ENCODE measurements around the gene CACNA2D1.
"Not testable (repeated sequence)": the region's sequence is repeated elsewhere in the genome, so short reads cannot be mapped to it uniquely, and the experiment has no call there.

CACNA2D1 gene

GRCh38 chr7:82433507-82433906 is 10.1 kb downstream of the CACNA2D1 start:
- DNase-seq: no peak

DNA sequence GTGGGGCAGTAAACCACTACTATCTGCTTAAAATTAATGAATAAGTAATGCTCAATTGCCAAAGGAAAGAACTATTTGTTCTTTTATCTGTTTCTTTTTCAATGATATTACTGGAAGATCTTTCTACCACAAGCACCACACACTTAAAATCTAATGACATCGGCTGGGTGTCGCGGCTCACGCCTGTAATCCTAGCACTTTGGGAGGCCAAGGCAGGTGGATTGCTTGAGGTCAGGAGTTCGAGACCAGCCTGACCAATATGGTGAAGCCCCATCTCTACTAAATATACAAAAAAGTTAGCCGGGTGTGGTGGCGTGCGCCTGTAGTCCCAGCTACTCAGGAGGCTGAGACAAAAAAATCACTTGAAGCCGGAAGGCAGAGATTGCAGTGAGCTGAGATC is 10.8 kb downstream of the CACNA2D1 start:
- DNase-seq: not testable (repeated sequence)

DNA sequence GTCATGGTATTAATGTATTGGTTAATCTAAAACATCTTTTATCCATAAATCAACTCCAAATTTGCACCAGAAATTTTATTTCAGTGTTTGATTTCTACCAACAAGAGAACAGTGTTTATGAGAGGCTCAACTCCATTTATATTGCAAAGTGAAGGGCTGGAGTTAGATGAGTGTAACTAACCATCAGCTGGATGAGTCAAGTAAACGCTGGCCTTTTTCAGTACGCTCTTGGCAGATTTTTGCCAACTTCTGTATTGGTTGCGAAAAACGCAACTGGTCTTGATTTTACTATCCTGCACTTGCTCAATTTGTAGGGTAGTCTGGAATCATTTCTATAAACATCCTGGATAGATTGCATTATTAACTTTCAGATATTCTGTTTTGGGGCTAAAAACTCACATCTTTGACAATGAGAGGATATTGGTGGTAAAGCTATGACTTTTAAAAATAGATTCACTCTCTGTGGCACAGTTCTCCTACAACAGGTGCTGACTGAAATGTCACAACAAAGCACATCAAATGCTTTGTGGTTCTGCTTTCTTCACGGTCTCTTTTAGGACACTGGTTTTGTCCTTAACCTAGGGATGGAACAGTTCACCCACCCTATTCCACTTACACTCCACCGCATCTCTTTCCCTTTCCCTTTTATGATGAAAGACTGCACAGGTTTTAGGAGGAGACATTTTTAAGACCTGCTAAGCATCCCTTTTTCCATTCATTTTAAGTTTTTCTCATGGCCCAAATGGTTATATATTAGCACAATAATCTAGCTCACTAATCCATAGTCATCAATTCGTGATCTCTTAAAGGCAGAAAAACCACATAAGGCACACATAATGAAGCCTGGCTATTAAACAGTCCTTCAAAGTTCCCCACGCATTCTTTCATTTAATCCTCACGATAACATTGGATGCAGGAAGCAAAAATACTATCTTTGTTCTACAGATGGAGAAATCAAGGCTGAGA is 12.8 kb downstream of the CACNA2D1 start:
- no peak for DNase-seq

DNA sequence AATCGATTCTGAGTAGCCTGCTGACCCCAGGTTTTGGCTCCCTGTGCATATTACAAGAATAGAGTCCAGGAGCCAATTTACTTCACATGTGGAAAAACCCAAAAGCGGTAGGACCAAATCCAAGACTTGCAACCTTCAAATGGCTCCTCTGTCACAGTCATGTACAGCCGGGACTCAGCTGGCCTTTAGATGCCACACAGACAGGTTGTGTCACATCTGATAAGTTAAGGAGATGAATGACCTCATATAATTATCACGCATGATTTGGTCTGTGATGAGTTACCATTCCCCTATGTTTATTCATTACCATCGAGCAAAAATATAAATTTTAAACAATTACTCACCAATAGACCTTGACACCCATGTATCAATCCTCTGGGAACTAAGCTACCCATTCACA is 14.2 kb downstream of the CACNA2D1 start:
- no peak for DNase-seq

- DNase-seq: no peak
Measured at GRCh38 chr7:82428186-82428961, 15.2 kb downstream of the CACNA2D1 start.

GRCh38 chr7:82423446-82423845 is 20.1 kb downstream of the CACNA2D1 start:
- no peak for DNase-seq

DNA sequence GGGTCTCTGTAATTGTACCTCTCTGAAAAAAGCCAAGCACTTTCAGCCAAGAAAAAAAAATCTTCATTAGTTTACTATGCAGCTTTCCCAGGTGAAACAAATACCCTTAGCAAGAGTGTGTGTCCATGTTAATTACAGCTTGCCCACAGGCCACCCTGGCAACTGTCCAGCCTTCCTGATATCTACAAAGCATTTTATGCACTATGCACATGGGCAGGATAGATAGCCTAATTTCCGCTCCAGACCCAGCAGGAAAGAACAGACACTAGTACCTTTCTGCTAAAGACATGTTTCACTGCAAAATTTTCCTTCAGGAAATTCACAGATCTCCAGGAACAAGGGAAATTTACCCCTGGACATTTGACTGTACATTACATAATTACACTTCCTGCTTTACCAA is 24.4 kb downstream of the CACNA2D1 start:
- DNase-seq: no peak

GRCh38 chr7:82417898-82418297 is 25.7 kb downstream of the CACNA2D1 start:
- no peak for DNase-seq

DNA sequence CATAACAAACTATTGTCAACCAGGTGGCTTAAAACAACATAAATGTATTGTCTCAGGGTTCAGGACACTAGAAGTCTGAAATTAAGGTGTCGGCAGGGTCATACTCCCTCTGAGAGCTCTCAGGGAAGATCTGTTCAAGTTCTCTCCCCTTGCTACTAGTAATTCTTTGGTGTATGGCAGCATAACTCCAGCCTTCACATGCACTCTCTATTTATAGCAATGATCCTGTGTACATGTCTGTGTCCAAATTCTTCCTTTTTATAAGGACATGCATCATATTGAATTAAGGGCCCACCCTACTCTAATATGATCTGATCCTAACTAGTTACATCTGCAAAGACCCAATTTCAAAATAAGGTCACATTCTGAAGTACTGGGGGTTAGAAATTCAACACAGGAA is 27.2 kb downstream of the CACNA2D1 start:
- DNase-seq: no peak

GRCh38 chr7:82414389-82414788 is 29.2 kb downstream of the CACNA2D1 start:
- DNase-seq: no peak

GRCh38 chr7:82413237-82413636 is 30.3 kb downstream of the CACNA2D1 start:
- no peak for DNase-seq

DNA sequence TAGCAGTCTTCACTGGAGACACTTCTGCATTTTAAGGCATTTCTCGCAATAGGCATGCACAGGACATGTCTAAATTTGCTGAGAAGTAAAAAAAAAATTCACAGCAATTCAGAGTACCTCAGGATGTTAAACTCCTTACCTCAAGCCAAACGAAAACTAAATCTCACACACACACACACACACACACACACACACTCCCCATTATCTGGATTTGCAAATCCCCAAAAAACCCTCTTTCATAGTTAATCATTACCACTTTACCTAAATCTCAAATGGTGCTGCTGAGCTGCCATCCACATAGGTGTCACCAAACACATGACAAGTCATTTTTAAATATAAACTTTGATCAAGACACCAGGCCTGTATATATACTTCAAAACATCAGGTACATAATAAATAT is 31.8 kb downstream of the CACNA2D1 start:
- no peak for DNase-seq

DNA sequence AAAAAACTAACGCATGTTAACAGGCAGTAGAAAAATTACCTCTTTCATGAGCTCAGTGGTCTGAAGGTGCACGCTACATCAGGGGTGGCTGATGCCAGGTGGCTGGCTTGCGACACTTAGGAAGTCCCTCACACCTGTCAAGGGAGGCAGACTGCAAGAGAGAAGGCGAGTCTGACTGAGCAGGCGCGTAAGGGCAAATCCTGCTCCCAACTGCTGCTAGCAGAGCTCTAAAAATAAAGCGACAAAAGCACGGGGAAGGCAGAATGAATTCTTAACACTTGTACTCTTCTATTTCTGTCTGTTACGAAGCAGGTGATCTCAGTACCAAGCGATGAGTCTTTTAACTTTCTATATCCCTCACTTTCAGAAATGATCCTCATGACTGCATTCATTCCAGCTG is 33.1 kb downstream of the CACNA2D1 start:
- DNase-seq: no peak

- no peak for DNase-seq
Measured at GRCh38 chr7:82406937-82407336, 36.6 kb downstream of the CACNA2D1 start.

GRCh38 chr7:82405301-82405700 is 38.3 kb downstream of the CACNA2D1 start:
- no peak for DNase-seq

GRCh38 chr7:82404652-82405051 is 38.9 kb downstream of the CACNA2D1 start:
- DNase-seq: no peak

- DNase-seq: no peak
Measured at GRCh38 chr7:82404094-82404493, 39.5 kb downstream of the CACNA2D1 start.

- no peak for DNase-seq
Measured at GRCh38 chr7:82397879-82398524, 45.6 kb downstream of the CACNA2D1 start.

DNA sequence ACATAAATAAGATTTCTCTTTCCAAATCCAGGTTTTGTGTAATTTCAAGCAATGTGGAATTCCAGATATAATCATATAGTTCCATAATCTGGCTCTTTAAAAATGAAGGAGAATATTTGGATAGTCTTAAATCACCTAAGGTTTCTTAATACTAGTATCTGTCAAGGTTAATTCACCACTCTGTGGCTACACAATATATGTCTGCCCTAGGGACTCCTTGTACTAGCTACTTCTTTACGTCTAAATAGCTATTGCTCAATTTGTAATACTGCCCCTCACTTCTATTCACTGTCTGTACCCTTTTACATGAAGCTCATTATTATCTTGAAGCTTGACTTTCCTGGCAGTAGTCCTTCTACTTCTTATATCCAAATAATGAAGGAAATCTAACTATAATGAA is 47.2 kb downstream of the CACNA2D1 start:
- no peak for DNase-seq

GRCh38 chr7:82395147-82395546 is 48.4 kb downstream of the CACNA2D1 start:
- DNase-seq: no peak

- no peak for DNase-seq
Measured at GRCh38 chr7:82393840-82394220, 49.7 kb downstream of the CACNA2D1 start.

DNA sequence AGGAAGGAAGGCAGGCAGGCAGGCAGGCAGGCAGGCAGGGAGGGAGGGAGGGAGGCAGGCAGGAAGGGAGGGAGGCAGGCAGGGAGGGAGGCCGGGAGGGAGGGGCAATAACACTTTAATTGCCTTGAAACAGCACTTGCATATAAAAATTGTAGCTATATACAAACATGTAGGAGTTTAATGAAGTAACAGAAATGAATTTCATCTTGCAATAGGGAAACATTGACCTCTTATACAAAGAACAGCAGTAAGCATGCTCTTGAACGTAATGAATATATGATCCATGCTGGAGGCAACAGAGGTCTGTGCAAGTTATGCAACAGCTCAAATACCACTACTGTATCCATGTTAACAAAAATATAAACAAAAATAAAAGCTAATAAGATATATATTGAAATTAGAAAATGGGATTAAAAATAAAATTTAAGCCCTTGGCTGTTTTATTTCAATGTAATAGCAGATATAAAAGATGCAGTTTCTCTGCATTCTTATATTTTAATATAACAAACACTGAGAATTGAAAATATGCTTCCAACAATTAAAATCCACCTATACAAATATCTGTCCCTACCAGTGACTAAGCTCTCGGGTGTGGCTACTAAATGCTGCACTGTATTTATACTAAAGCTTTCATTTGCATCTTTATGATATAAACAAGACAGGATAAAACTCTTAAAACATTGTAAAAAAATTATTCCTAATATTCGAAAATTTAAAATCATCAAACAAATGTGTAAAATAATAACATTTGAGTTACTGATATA is 50.3 kb downstream of the CACNA2D1 start:
- DNase-seq: no peak

- no peak for DNase-seq
Measured at GRCh38 chr7:82390936-82391335, 52.6 kb downstream of the CACNA2D1 start.
